Astrocyte (in vitro differentiated cells and primary cell): ENCODE results near the gene AQP3.

ENCODE experiments used
- EZH2 ChIP-seq: IDR thresholded peaks from 2 replicates; pipeline ENCODE4 v1.6.1; 2012; ENCODE audit warnings: mild to moderate bottlenecking, low read length, inconsistent platforms; ENCODE audit not compliant: insufficient read depth
- TF ChIP-seq, protein P1 (sequence below): IDR thresholded peaks from 2 replicates; pipeline ENCODE4 v1.5.1; 2011; ENCODE audit warnings: low read depth, mild to moderate bottlenecking, inconsistent platforms, low read length, moderate library complexity; ENCODE audit not compliant: insufficient read depth

DNA sequence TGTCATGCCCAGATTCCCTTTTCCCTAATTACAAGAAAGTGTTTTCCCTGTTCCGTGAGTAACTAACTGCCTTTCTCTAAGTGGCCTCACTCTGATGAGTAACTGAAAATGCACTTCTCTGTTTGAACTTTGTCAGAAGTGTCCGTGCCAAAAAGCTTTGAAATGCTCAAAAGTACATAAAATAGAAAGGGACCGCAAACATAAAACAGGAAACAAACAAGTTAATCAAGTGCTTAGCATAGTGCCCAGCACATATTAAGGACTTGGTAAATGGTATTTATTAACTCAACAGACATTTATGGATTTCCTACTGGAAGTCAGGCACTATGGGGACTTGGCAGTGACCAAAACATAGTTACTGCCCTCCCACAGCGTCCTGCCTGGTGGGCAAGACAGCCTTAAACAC is 22.3 kb downstream of the AQP3 start:
- TF ChIP-seq, protein P1, sequence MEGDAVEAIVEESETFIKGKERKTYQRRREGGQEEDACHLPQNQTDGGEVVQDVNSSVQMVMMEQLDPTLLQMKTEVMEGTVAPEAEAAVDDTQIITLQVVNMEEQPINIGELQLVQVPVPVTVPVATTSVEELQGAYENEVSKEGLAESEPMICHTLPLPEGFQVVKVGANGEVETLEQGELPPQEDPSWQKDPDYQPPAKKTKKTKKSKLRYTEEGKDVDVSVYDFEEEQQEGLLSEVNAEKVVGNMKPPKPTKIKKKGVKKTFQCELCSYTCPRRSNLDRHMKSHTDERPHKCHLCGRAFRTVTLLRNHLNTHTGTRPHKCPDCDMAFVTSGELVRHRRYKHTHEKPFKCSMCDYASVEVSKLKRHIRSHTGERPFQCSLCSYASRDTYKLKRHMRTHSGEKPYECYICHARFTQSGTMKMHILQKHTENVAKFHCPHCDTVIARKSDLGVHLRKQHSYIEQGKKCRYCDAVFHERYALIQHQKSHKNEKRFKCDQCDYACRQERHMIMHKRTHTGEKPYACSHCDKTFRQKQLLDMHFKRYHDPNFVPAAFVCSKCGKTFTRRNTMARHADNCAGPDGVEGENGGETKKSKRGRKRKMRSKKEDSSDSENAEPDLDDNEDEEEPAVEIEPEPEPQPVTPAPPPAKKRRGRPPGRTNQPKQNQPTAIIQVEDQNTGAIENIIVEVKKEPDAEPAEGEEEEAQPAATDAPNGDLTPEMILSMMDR, result no peak
- no peak for TF ChIP-seq EZH2
